ENCODE measurements around the gene ERCC1.
"Not testable (repeated sequence)": the region's sequence is repeated elsewhere in the genome, so short reads cannot be mapped to it uniquely, and the experiment has no call there.

The ERCC1 gene

DNA sequence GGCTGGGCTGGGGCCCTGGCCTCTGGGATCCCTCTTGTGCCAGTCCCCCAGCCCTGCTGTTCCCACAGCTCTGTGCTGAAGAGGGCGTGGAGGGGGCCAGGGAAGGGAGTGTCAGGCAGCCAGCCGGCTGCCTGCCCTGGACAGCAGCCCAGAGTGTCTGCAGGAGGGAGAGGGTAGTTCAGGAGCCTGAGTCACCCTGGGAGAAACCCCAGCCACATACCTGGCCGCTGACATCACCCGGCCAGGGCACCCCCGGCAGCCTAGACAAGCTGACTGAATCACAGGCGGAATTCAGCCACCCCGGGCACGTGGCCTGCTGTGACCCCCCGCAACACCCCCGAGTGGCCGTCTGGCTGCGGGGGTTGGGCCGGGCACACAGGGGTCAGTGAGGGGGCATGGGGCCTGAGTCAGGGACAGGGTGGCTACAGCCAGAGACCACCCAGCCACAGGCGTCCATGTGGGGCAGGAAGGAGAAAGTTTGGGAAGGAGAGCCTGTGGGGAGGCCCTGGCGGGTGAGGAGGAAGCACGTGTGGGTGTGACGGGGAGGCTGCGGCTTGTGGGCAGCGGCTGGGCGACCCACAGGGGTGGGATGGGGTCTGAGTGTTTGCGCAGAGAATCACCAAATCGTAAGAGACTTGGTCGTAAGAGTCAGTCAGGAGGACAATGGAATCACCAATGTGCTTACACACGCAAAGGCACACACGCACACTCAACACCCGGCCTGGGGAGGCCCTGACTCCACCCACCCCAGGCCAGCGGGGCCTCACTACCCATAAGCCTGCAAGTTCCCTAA lies 32.2 kb upstream of the ERCC1 start:
- peak; percentile 74 for DNase-seq (ENCODE audit: low read depth)

DNA sequence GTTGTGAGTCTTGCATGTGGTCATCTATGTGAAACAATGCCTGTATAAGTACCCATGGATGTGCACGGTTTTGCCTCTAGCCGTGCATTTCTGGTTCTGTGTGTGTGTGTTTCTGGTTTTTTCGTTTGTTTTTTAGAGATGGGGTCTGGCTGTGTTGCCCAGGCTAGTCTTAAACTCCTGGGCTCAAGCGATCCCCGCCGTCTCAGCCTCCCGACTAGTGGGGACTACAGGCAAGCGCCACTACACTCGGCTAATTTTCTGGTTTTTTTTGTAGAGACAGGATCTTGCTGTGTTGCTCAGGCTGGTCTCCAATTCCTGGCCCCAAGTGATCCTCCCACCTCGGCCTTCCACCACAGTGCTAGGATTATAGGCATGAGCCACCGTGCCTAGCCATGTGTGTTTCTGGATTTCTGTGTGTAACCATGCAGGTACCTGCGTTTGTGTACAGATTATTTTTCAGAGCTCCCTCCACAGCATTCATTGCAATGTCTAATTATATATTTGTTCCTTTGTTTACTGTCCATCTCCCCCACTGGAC lies 28.2 kb upstream of the ERCC1 start:
- DNase-seq (ENCODE audit: low read depth), result no peak

DNA sequence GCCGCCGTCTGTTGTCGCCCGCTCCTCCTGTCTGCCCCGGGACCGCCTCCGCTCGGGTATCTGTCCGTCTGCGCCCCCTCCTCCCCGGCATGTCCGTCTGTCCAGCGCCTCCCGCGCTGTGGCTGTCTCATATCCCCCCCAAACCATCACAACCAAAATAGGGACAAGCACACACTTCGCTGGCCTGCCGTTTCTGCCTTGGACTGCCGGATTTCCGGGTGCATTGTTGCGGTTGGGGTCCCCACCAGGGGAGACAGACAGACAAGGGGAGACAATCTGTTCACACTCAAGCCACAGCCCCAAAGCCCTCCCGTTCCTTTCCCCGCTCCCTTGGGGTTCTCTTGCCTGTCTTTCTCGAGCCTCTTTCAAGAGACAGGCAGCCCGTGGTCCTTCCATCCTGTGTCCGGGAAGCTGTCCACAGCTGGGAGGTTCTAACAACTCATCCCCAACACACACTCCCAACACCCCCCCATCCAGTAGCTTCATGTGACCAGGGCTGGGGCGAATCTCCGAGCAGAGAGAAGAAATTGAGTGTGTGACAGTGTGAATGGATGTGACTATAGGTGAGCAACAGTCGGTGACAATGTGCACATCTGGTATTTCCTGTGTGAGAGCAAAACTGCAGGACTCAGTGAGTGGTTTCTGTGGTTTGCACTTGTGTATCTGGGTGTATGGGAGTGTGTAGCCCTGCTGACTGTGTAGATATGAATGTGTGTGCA lies 27.6 kb upstream of the ERCC1 start:
- peak; percentile 57 for DNase-seq (ENCODE audit: low read depth)

DNA sequence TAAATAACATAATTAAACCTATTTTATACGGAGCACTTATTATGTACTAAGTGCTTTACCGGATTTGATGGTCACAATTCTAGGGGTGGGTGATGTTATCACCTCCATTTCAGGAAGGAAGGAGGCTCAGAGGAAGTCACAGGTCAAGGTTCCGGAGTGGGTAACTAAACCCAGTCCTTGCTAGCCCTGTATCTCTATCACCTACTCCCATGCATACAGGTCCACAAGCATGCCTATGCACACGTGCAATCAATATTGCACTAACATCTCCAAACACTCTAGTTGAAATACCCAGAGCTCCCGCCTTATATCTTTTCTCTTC lies 26.3 kb upstream of the ERCC1 start:
- DNase-seq (ENCODE audit: low read depth), result peak; percentile 40

DNA sequence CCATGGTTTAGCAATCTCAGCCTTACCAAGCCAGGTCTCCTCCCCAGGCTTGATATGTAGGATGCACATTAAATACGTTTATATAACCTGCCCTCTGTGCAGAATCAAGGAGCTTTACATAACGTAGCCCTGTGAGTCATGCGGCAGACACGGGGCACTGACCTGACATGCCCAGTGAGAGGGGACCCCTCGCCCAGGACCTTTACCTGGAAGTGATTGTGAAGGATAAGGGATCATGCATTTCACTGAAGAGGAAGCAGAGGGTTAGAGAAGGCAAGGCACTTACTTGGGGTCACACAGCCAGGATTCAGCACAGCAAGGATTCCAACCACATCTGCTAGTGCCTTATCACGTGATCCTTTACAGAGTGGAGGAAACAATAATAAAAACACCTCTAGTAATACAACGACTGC lies 25.2 kb upstream of the ERCC1 start:
- DNase-seq (ENCODE audit: low read depth), result no peak

DNA sequence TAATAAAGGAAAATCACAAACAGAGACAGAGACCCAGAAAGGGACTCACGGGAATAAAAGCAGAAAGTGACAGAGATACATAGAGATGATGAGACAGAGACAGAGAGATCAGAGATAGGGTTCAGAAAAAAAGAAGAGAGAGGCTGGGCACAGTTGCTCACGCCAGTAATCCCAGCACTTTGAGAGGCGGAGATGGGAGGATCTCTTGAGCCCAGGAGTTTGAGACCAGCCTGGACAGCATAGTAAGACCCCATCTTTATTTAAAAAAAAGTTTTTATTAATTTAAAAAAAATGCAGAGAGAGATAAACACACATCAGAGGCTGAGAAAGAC lies 24.7 kb upstream of the ERCC1 start:
- DNase-seq (ENCODE audit: low read depth), result no peak

DNA sequence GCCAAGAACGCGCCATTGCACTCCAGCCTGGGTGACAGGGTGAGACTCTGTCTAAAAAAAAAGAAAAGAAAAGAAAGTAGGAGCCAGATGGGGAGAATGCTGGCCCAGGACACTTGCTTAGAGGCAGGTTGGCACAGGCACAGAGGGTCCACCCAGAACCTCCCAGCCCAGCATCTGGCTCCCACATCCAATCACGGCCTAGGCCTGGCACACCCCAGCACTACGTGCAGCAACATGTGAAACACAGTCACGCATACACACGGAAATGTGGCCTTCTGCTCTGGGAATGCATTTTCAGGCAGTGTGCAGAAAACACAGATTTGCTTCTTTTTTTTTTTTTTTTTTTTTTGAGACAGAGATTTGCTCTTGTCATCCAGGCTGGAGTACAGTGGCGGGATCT lies 23.2 kb upstream of the ERCC1 start:
- DNase-seq (ENCODE audit: low read depth), result no peak

DNA sequence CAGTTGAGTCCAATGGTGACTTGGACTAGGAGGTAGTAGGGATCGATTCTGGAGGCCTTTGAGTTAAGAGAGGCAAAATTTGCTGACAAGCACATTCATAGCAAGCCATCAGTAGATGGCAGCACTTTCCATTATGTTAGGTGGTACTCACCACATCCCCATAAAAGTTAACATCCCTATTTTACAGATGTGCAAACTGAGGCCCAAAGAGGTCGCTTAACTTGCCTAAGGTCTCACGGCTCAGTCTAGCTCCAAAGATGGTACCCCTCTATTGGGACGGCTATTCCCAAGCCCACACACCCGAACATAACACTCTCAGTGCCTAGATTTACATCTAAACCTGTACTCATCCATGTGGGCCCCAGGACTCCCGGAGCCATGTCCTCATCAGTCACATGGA lies 22.6 kb upstream of the ERCC1 start:
- DNase-seq (ENCODE audit: low read depth), result no peak

DNA sequence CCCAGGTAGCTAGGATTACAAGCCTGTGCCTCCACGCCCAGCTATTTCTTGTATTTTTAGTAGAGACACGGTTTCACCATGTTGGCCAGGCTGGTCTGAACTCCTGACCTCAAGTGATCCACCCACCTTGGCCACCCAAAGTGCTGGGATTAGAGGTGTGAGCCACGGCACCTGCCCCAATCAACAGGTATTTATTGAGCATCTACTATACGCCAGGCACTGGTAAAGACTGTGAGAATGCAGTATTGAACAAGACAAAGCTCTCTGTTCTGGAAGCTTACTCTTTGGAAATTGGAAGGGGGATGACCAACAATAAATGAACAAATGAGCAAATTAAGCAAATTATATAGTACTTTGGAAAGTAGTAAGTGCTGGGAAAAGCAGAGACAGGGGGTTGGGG lies 21.4 kb upstream of the ERCC1 start:
- no peak for DNase-seq (ENCODE audit: low read depth)

DNA sequence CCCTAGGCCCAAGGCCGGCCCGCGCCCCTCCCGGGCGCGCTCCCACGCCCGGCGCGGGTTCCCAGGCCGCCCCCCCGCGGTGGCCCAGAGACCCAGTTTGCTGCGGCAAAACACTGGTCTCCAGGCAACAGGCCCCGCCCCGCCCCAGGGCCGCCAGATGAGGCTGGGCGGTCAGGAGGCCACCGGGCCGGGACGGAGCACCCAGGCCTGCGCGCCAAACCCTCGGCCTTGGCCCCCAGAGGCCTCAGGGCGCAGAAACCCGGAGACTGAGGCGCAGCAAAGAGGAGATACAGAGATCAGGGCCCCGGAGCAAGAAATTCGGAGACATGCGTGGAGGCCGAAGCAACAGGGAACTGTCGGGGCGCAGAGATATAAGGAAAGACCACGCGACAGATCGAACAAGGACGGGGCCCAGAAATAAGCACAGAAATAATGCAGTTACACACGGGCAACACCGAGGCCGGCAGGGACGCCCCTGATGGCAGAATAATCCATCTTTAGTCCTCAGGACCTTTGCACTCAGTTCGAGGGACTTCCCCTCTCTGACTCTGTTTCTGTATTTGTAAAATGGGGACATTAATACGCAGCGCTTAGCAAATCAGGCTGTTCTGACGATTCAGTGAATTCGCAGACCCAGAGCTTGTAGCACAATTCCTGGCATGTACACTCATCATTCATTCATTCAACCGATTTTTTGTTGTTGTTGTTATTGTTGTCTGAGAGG lies 20.8 kb upstream of the ERCC1 start:
- peak; percentile 70 for DNase-seq (ENCODE audit: low read depth)

DNA sequence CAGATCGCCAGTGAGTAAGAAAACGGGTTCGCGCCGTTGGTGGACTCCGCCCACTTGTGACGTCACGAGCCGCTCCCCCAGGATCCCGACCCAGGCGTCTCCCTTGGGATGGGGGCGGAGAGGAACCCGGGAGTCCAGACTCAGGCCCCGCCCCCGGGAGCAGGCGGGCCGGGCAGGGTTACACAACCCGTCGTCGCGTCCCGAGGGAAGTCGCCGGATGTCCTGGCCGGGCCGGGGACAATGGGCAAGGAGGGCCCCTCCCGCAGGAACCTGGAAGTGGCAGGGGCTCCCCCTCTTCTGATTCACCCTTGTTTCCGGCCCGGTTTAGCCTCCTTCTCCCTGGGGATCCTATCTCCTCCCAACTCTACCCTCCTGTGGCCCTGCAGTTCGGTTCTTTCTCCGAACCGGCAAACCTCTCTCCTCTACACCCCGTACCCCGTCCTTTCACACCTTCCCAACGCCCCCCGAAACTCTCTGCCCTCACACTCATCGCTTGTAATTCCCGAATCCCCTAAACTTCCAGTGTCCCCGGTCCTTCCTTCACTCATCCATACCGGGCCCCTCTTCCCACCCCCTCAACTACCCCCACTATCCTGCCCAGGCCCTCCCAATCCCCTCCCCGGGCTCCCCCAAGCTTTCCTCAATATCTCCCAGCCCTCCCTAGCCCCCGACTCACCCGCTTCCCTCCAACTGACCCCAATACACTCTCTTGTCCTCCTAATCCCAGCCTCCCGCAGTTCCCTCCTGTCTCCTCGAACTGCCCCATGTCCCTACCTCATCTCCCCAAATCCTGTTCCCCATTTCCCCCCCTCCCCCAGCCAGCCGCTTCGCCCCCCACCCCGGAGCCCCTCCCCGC lies 20.0 kb upstream of the ERCC1 start:
- peak; percentile 49 for DNase-seq (ENCODE audit: low read depth)

DNA sequence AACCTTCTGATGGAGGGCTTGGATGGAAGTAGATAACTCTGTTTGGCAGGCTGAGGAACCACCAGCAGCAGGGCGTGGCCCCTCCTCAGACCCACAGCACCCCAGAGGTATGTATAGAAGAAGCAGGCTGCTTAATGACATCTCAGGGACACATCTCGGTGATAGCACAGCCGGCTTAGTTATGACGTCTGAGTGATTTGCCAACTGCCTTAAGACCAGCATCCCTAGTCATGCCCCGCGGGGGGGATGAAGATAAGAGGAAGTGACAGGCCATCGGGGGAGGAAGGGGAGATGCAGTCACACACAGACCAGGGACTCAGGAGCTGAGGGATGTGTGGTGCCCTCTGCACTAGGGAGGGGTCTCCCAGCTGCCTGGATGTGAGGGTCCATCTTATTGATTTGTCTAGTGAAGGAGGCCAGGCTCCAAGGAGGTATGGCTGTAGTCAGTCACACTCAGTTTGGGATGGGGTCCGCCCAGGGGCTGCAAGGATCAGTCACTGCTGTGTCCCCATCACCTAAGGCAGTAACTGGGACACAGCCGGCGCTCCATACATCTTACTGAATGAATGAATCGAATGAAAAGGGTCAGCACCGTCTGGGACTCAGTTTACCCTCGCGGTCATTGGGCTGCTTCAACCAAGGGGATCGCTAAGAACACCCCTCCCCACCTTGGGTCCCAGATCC lies 19.2 kb upstream of the ERCC1 start:
- peak; percentile 29 for DNase-seq (ENCODE audit: low read depth)

DNA sequence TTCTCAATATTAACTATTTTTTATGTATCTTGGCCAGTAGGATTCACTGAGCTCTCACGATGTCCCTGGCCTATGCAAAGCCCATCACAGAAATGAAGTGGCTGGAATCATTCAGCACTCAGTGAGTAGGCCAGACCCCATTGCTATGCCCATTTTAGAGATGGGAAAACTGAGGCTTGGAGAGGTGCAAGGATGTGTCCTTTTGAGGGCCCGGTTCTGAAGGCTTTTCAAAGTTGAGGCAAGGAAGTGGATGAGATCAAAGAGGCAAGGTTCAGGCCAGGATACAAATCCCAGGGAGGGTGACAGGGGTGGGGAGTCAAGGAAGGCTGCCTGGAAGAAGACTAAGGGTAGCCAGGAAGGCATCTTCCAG lies 18.7 kb upstream of the ERCC1 start:
- no peak for DNase-seq (ENCODE audit: low read depth)

DNA sequence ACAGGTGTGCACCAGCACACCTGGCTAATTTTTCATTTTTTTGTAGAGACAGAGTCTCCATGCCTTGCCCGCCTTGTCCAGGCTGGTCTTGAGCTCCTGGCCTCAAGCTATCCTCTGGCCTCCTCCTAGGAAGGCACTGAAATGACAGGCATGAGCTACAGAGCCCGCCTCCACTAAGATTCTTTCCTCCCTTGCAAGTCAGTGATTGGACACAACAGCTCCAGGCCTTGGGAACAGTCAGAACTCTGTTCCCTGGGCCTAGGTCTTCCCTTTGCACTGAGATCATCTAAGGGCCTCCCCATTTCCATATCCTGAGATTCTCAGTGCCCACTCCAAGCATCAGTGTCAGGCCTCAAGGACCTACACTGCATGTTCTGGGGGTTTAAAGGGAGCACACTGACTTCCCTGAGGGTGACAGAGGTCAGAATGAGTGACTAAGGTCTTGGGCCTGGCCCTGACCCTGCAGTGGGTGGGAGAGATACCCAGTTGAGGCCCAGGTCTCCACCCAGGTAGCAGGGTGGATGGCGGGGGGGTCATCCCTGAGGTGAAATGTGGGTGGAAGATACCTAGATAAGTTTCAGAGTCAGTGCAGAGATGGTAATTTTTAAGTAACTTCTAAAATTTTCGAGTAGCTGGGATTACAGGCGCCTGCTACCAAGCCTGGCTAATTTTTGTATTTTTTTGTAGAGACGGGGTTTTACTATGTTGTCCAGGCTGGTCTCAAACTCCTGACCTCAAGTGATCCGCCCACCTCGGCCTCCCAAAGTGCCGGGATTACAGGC lies 17.3 kb upstream of the ERCC1 start:
- no peak for DNase-seq (ENCODE audit: low read depth)

DNA sequence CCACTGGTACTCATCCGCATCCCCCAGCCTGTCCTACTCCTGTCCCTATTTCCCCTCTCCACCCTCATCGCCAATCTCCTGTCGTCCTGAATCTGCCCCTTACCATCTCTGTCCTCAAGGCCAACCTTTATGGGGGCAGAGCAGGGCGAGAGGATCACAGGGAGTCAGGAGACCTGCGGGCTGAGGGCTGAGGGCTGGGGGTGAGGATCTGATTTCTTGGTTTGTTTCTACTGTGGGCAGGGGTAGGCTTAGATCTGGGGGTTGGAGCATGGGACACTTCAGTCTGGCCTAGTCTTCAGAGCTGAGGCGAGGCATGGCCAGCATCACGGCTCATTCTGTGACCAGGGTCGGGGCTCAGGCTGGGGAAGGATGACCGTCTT lies 16.5 kb upstream of the ERCC1 start:
- DNase-seq (ENCODE audit: low read depth), result no peak

DNA sequence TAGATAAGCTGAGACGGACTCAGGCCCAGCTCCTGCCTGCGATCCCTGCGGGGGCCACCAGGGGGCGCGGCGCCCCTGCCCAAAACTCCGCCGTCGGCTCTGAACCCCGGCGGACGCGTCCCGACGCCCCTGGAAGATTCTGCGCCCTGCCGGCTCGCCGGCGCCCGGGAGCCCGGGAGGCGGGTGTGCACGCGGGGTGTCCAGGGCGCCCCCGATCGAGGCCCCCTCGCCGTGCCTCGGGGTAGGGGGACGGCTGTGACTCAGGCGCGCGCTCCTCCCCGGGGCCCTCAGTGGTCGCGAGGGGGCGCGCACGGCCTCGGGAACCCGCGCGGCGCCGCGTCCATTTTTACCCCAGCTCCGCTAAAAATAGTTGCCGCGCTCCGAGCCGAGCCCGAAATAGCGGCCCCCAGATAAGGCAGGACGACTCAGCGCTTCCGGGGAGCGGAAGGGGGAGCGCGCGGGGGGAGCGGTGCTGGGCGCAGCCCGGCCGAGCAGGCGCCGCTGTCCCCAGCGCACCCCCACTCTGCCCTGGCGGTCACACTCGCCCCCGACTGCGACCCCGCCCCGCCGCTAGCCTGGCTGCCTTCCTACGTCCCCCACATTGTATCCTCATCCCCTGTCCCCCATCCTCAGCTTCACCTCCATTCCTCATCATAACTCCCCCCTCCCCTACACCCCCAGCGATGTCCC lies 16.0 kb upstream of the ERCC1 start:
- peak; percentile 68 for DNase-seq (ENCODE audit: low read depth)

DNA sequence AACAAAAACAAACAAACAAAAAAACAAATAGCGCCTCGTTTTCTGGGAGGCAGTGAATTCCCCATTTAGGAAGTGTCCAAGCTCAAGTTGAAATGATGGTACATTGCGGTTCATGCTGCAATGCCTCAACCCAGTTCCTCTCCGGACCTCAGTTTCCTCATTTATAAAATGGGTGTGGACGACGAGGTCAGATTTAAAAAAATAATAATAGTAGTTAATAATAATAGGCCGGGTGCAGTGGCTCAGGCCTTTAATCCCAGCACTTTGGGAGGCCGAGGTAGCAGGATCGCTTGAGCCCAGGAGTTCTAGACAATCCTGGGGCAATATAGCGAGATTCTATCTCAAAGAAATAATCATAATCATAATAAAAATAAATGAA lies 15.5 kb upstream of the ERCC1 start:
- no peak for DNase-seq (ENCODE audit: low read depth)

DNA sequence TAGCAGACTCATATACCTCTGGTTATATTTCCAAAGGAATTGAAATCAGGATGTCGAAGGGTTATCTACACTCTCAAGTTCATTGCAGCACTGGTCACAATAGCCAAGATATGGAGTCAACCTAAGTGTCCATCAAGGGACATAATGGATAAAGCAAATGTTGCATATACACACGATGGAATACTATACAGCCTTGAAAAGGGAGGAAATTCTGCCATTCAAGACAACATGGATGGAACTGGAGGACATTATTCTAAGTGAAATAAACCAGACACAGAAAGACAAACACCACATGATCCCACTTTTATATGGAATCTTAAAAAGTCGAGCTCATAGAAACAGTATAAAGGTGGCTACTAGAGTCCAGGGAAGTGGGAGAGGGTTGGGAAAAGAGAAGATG lies 13.6 kb upstream of the ERCC1 start:
- no peak for DNase-seq (ENCODE audit: low read depth)

DNA sequence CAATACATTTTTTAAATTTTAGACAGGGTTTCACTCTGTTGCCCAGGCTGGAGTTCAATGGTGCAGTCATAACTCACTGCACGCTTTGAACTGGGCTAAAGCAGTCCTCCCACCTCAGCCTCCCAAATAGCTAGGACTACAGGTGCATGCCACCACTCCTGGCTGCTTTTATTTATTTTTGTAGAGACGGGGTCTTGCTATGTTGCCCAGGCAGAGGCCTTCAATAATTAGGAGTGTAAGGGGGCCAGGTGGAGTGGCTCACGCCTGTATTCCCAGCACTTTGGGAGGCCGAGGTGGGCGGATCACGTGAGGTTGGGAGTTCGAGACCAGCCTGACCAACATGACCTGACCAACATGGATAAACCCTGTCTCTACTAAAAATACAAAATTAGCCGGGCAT lies 8.8 kb upstream of the ERCC1 start:
- DNase-seq (ENCODE audit: low read depth), result not testable (repeated sequence)

DNA sequence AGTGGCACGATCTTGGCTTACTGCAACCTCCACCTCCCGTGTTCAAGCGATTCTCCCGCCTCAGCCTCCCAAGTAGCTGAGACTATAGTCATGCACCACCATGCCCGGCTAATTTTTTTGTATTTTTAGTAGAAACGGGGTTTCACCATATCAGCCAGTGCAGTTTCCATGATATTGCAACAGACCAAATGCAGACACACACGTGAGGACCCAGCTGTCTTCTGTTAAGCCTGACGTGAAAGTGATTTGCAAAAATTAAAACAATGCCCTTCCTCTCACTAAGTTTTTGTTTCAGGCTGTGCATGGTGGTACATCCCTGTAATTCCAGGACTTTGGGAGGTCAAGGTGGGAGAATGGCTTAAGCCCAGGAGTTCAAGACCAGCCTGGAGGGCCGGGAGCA lies 7.3 kb upstream of the ERCC1 start:
- not testable (repeated sequence) for DNase-seq (ENCODE audit: low read depth)

Data from T-helper 22 cell (primary cell).